ENCODE measurements around the gene RC3H2.

DNA sequence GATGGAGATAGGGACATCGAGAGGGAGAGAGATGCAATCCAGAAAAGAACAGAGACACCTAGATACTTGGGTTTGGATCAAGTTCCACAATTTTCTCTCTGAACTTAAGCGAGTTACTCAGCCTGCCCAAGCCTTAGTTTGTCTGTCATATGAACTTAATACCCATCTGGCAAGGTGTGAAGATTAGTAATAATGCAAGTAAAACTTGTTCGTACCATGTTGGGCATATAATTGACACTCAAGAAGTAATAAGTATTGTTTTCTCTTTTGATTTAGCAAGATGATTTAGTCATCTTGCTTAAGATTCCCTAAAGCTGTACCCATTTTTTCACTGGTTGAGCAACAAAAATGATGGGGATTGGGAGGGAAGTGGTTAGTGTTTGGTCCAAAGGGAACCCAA, 43.2 kb upstream of the RC3H2 start:
- TF ChIP-seq, protein P1, sequence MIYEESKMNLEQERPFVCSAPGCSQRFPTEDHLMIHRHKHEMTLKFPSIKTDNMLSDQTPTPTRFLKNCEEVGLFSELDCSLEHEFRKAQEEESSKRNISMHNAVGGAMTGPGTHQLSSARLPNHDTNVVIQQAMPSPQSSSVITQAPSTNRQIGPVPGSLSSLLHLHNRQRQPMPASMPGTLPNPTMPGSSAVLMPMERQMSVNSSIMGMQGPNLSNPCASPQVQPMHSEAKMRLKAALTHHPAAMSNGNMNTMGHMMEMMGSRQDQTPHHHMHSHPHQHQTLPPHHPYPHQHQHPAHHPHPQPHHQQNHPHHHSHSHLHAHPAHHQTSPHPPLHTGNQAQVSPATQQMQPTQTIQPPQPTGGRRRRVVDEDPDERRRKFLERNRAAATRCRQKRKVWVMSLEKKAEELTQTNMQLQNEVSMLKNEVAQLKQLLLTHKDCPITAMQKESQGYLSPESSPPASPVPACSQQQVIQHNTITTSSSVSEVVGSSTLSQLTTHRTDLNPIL (CRISPR knock-in tag; IDR thresholded peaks at IDR 0.05; ENCODE audit: low read depth), result no peak
- TF ChIP-seq, protein P2, sequence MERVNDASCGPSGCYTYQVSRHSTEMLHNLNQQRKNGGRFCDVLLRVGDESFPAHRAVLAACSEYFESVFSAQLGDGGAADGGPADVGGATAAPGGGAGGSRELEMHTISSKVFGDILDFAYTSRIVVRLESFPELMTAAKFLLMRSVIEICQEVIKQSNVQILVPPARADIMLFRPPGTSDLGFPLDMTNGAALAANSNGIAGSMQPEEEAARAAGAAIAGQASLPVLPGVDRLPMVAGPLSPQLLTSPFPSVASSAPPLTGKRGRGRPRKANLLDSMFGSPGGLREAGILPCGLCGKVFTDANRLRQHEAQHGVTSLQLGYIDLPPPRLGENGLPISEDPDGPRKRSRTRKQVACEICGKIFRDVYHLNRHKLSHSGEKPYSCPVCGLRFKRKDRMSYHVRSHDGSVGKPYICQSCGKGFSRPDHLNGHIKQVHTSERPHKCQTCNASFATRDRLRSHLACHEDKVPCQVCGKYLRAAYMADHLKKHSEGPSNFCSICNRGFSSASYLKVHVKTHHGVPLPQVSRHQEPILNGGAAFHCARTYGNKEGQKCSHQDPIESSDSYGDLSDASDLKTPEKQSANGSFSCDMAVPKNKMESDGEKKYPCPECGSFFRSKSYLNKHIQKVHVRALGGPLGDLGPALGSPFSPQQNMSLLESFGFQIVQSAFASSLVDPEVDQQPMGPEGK (CRISPR knock-in tag; IDR thresholded peaks at IDR 0.05; ENCODE audit: borderline replicate concordance), result no peak
- no peak for TF ChIP-seq ZFP3 (CRISPR knock-in tag; IDR thresholded peaks at IDR 0.05)
- TF ChIP-seq ZC3H10 (CRISPR knock-in tag; IDR thresholded peaks at IDR 0.05), result no peak
- TF ChIP-seq, protein P3, sequence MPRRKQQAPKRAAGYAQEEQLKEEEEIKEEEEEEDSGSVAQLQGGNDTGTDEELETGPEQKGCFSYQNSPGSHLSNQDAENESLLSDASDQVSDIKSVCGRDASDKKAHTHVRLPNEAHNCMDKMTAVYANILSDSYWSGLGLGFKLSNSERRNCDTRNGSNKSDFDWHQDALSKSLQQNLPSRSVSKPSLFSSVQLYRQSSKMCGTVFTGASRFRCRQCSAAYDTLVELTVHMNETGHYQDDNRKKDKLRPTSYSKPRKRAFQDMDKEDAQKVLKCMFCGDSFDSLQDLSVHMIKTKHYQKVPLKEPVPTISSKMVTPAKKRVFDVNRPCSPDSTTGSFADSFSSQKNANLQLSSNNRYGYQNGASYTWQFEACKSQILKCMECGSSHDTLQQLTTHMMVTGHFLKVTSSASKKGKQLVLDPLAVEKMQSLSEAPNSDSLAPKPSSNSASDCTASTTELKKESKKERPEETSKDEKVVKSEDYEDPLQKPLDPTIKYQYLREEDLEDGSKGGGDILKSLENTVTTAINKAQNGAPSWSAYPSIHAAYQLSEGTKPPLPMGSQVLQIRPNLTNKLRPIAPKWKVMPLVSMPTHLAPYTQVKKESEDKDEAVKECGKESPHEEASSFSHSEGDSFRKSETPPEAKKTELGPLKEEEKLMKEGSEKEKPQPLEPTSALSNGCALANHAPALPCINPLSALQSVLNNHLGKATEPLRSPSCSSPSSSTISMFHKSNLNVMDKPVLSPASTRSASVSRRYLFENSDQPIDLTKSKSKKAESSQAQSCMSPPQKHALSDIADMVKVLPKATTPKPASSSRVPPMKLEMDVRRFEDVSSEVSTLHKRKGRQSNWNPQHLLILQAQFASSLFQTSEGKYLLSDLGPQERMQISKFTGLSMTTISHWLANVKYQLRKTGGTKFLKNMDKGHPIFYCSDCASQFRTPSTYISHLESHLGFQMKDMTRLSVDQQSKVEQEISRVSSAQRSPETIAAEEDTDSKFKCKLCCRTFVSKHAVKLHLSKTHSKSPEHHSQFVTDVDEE (CRISPR knock-in tag; IDR thresholded peaks at IDR 0.05), result no peak
- TF ChIP-seq, protein P4, sequence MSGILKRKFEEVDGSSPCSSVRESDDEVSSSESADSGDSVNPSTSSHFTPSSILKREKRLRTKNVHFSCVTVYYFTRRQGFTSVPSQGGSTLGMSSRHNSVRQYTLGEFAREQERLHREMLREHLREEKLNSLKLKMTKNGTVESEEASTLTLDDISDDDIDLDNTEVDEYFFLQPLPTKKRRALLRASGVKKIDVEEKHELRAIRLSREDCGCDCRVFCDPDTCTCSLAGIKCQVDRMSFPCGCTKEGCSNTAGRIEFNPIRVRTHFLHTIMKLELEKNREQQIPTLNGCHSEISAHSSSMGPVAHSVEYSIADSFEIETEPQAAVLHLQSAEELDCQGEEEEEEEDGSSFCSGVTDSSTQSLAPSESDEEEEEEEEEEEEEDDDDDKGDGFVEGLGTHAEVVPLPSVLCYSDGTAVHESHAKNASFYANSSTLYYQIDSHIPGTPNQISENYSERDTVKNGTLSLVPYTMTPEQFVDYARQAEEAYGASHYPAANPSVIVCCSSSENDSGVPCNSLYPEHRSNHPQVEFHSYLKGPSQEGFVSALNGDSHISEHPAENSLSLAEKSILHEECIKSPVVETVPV (CRISPR knock-in tag; IDR thresholded peaks at IDR 0.05), result no peak
- no peak for TF ChIP-seq CSDC2 (CRISPR knock-in tag; IDR thresholded peaks at IDR 0.05)
- TF ChIP-seq BACH2 (CRISPR knock-in tag; IDR thresholded peaks at IDR 0.05; ENCODE audit: borderline replicate concordance), result no peak

Data from SK-N-SH treated with all-trans-retinoic acid at 6 μM for 48 hours (cell line).